Measurements from ENCODE around the gene ELOVL5.

- TF ChIP-seq, protein P1, sequence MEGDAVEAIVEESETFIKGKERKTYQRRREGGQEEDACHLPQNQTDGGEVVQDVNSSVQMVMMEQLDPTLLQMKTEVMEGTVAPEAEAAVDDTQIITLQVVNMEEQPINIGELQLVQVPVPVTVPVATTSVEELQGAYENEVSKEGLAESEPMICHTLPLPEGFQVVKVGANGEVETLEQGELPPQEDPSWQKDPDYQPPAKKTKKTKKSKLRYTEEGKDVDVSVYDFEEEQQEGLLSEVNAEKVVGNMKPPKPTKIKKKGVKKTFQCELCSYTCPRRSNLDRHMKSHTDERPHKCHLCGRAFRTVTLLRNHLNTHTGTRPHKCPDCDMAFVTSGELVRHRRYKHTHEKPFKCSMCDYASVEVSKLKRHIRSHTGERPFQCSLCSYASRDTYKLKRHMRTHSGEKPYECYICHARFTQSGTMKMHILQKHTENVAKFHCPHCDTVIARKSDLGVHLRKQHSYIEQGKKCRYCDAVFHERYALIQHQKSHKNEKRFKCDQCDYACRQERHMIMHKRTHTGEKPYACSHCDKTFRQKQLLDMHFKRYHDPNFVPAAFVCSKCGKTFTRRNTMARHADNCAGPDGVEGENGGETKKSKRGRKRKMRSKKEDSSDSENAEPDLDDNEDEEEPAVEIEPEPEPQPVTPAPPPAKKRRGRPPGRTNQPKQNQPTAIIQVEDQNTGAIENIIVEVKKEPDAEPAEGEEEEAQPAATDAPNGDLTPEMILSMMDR (IDR thresholded peaks at IDR 0.05 in 4 of 5, conservative IDR thresholded peaks at IDR 0.05 in 1 of 5), result no peak
- TF ChIP-seq POLR2A (IDR thresholded peaks at IDR 0.05), result no peak
Observed at GRCh38 chr6:53397283-53397682, 48.5 kb upstream of the ELOVL5 start.

All from gastrocnemius medialis (tissue), 4 donors.